Measurements from ENCODE around the gene ADAMTSL1.

- TF ChIP-seq, protein P1, sequence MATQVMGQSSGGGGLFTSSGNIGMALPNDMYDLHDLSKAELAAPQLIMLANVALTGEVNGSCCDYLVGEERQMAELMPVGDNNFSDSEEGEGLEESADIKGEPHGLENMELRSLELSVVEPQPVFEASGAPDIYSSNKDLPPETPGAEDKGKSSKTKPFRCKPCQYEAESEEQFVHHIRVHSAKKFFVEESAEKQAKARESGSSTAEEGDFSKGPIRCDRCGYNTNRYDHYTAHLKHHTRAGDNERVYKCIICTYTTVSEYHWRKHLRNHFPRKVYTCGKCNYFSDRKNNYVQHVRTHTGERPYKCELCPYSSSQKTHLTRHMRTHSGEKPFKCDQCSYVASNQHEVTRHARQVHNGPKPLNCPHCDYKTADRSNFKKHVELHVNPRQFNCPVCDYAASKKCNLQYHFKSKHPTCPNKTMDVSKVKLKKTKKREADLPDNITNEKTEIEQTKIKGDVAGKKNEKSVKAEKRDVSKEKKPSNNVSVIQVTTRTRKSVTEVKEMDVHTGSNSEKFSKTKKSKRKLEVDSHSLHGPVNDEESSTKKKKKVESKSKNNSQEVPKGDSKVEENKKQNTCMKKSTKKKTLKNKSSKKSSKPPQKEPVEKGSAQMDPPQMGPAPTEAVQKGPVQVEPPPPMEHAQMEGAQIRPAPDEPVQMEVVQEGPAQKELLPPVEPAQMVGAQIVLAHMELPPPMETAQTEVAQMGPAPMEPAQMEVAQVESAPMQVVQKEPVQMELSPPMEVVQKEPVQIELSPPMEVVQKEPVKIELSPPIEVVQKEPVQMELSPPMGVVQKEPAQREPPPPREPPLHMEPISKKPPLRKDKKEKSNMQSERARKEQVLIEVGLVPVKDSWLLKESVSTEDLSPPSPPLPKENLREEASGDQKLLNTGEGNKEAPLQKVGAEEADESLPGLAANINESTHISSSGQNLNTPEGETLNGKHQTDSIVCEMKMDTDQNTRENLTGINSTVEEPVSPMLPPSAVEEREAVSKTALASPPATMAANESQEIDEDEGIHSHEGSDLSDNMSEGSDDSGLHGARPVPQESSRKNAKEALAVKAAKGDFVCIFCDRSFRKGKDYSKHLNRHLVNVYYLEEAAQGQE (tag by site-specific recombination; IDR thresholded peaks at IDR 0.05): no peak
- no peak for TF ChIP-seq ZNF785 (tag by site-specific recombination; IDR thresholded peaks at IDR 0.05)
- TF ChIP-seq, protein P2, sequence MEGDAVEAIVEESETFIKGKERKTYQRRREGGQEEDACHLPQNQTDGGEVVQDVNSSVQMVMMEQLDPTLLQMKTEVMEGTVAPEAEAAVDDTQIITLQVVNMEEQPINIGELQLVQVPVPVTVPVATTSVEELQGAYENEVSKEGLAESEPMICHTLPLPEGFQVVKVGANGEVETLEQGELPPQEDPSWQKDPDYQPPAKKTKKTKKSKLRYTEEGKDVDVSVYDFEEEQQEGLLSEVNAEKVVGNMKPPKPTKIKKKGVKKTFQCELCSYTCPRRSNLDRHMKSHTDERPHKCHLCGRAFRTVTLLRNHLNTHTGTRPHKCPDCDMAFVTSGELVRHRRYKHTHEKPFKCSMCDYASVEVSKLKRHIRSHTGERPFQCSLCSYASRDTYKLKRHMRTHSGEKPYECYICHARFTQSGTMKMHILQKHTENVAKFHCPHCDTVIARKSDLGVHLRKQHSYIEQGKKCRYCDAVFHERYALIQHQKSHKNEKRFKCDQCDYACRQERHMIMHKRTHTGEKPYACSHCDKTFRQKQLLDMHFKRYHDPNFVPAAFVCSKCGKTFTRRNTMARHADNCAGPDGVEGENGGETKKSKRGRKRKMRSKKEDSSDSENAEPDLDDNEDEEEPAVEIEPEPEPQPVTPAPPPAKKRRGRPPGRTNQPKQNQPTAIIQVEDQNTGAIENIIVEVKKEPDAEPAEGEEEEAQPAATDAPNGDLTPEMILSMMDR (tag by site-specific recombination; IDR thresholded peaks at IDR 0.05): no peak
- TF ChIP-seq ZNF274 (IDR thresholded peaks at IDR 0.05; ENCODE audit: low read length): no peak
- TF ChIP-seq ZNF274 (tag by site-specific recombination; IDR thresholded peaks at IDR 0.05; ENCODE audit: borderline replicate concordance): no peak
- TF ChIP-seq, protein P3, sequence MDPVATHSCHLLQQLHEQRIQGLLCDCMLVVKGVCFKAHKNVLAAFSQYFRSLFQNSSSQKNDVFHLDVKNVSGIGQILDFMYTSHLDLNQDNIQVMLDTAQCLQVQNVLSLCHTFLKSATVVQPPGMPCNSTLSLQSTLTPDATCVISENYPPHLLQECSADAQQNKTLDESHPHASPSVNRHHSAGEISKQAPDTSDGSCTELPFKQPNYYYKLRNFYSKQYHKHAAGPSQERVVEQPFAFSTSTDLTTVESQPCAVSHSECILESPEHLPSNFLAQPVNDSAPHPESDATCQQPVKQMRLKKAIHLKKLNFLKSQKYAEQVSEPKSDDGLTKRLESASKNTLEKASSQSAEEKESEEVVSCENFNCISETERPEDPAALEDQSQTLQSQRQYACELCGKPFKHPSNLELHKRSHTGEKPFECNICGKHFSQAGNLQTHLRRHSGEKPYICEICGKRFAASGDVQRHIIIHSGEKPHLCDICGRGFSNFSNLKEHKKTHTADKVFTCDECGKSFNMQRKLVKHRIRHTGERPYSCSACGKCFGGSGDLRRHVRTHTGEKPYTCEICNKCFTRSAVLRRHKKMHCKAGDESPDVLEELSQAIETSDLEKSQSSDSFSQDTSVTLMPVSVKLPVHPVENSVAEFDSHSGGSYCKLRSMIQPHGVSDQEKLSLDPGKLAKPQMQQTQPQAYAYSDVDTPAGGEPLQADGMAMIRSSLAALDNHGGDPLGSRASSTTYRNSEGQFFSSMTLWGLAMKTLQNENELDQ (tag by site-specific recombination; IDR thresholded peaks at IDR 0.05; ENCODE audit: low read depth): no peak
- no peak for TF ChIP-seq YY1 (tag by site-specific recombination; IDR thresholded peaks at IDR 0.05)
- TF ChIP-seq ZNF133 (tag by site-specific recombination; IDR thresholded peaks at IDR 0.05): no peak
These were observed 26.4 kb upstream of the ADAMTSL1 start for GRCh38 chr9:18447541-18447940.
